ENCODE results near the gene AFF1. TPM values are rescaled to one million over a fixed set of nuclear protein-coding genes. Genes with fewer than 3 reads are reported as not detected.

Gene AFF1
- total and polyA plus RNA-seq, 7 experiments from 2014 or later = 20.8 to 88.6 (median 66.8) TPM

DNA sequence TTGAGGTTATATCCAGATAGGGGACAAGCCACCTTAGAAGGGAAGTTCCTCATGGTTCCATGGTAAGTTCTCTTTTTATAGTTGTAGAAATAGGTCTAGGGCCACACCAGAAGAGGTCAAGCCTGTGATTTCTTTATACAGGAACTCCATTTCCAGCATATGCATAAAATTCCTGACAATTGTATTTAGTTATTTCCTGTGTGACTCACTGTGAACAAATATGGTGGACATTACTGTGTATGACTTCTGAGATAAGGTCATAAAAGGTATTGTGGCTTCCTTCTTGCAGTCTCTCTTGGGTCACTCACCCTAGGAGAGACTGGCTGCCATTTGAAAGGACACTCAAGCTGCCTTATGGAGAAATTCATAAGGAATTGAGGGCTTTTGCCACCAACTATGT, 40.4 kb upstream of the AFF1 start:
- Histone ChIP-seq H3K36me3 (ENCODE audit: control insufficient read depth in 2 of 3, insufficient read depth in 3 of 3, low read length in 3 of 3) (no peaks in the 10 kb centered on the region), H3K4me3 (ENCODE audit: low read length) (no peak overlapping the region), H3K9me3 (ENCODE audit: control insufficient read depth in 2 of 3, low read length in 3 of 3) (no peaks in the 10 kb centered on the region), H3K4me1 (ENCODE audit: control insufficient read depth in 2 of 2, insufficient read depth in 2 of 2, low read length in 2 of 2) (peaks cover 0 to 8% of the 10 kb centered on the region in 2 donors), H3K27me3 (ENCODE audit: control insufficient read depth in 2 of 2, insufficient read depth in 2 of 2, low read length in 2 of 2) (peaks cover 0 to 3% of the 10 kb centered on the region in 2 donors), H3K27ac (ENCODE audit: low read depth, low read length) (no peak overlapping the region)
- Mint-ChIP-seq H3K27me3 (peaks cover 24 to 31% (median 25%) of the 10 kb centered on the region in 5 donors), H3K4me3 (no peak overlapping the region), H3K4me1 (peaks cover 0 to 12% (median 7%) of the 10 kb centered on the region in 7 donors), H3K36me3 (no peaks in the 10 kb centered on the region), H3K9me3 (no peaks in the 10 kb centered on the region), H3K27ac (no peak overlapping the region)
- DNase-seq (no peak), ATAC-seq (no peak)
- CTCF ChIA-PET = interaction anchor here (1.0 to 1.2 kb wide), 2 partner anchors 396 to 399 kb away, joined by 5 read pairs; no protein-coding TSS in a partner anchor
- intact Hi-C loops (cut with micrococcal nuclease) = loop anchor here (10.0 kb wide), 2 partner anchors 850 to 1810 kb away; no protein-coding TSS in a partner anchor
- POLR2A ChIA-PET = no interaction called here

DNA sequence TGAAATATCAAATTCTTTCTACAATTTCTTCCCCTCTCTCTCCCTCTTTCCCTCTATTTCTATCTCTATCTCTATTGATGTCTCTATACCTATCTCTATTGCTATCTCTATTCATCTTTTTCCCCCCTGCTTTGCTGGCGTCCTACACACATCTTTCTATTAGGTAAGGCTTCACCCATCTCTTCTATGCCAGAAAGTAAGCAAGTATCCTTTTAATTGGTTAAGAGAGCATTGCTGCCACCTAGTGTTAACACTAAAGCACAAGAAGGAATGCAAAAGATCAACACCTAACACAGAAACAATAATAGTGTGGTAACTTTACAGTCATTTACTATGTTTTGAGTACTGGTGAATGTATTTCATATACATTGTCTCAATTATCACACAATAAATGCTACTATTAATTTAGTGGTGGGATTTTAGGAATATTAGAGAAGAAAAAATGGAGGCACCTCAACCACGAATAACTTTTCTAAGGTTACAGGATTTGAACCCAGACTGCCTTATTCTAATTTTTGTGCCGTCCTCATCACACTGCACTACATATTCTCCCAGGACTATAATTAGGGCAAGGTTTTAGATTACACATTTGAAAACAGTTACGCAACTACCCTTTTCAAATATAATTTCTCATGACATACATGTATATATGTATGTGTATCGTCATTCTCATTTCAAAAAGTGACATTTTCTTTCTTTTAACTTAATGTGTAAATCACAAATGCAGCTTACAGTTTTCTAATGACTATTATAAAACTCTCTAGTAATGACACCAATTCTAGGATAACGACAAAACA, 38.9 kb upstream of the AFF1 start:
- ATAC-seq = peak; percentile 68
- Mint-ChIP-seq H3K27ac (no peak overlapping the region), H3K4me1 (peaks cover 0 to 12% (median 7%) of the 10 kb centered on the region in 7 donors), H3K27me3 (peaks cover 16 to 19% (median 17%) of the 10 kb centered on the region in 5 donors), H3K9me3 (no peaks in the 10 kb centered on the region), H3K36me3 (no peaks in the 10 kb centered on the region), H3K4me3 (no peak overlapping the region)
- peaks cover 0 to 3% of the 10 kb centered on the region in 2 donors for H3K27me3 ChIP-seq (ENCODE audit: control insufficient read depth in 2 of 2, insufficient read depth in 2 of 2, low read length in 2 of 2)
- ChIA-PET CTCF (no interaction called here), POLR2A (no interaction called here)
- no peaks in the 10 kb centered on the region for H3K9me3 ChIP-seq (ENCODE audit: control insufficient read depth in 2 of 3, low read length in 3 of 3)
- H3K4me1 ChIP-seq (ENCODE audit: control insufficient read depth in 2 of 2, insufficient read depth in 2 of 2, low read length in 2 of 2) = peaks cover 0 to 8% of the 10 kb centered on the region in 2 donors
- DNase-seq = peak in 5 of 9 donors; percentile 32 to 55 (median 47)
- no peaks in the 10 kb centered on the region for H3K36me3 ChIP-seq (ENCODE audit: control insufficient read depth in 2 of 3, insufficient read depth in 3 of 3, low read length in 3 of 3)
- intact Hi-C loops (cut with micrococcal nuclease) = loop anchor here (1.0 to 10.0 kb wide), 5 partner anchors 299 to 1811 kb away; no protein-coding TSS in a partner anchor
- no peak overlapping the region for H3K27ac ChIP-seq (ENCODE audit: low read depth, low read length)
- no peak overlapping the region for H3K4me3 ChIP-seq (ENCODE audit: low read length)

GRCh38 chr4:86896596-86896995, 38.2 kb upstream of the AFF1 start:
- H3K4me3 Mint-ChIP-seq = no peak overlapping the region
- H3K9me3 Mint-ChIP-seq = no peaks in the 10 kb centered on the region
- peaks cover 9 to 12% (median 11%) of the 10 kb centered on the region in 5 donors for H3K27me3 Mint-ChIP-seq
- ChIA-PET CTCF (interaction anchor here (0.6 kb wide), 1 partner anchor 220 kb away, joined by 3 read pairs; no protein-coding TSS in a partner anchor), POLR2A (no interaction called here)
- intact Hi-C loops (cut with micrococcal nuclease) = loop anchor here (5.0 to 10.0 kb wide), 3 partner anchors 299 to 1812 kb away; no protein-coding TSS in a partner anchor
- H3K4me3 ChIP-seq (ENCODE audit: low read length) = no peak overlapping the region
- H3K36me3 ChIP-seq (ENCODE audit: control insufficient read depth in 2 of 3, insufficient read depth in 3 of 3, low read length in 3 of 3) = no peaks in the 10 kb centered on the region
- H3K9me3 ChIP-seq (ENCODE audit: control insufficient read depth in 2 of 3, low read length in 3 of 3) = no peaks in the 10 kb centered on the region
- H3K36me3 Mint-ChIP-seq = no peaks in the 10 kb centered on the region
- no peak for ATAC-seq
- H3K27me3 ChIP-seq (ENCODE audit: control insufficient read depth in 2 of 2, insufficient read depth in 2 of 2, low read length in 2 of 2) = peaks cover 0 to 3% of the 10 kb centered on the region in 2 donors
- no peak overlapping the region for H3K27ac Mint-ChIP-seq
- peaks cover 0 to 5% of the 10 kb centered on the region in 2 donors for H3K4me1 ChIP-seq (ENCODE audit: control insufficient read depth in 2 of 2, insufficient read depth in 2 of 2, low read length in 2 of 2)
- H3K27ac ChIP-seq (ENCODE audit: low read depth, low read length) = no peak overlapping the region
- peaks cover 0 to 9% (median 7%) of the 10 kb centered on the region in 7 donors for H3K4me1 Mint-ChIP-seq
- DNase-seq = no peak

GRCh38 chr4:86898562-86898961, 36.2 kb upstream of the AFF1 start:
- no peak overlapping the region for H3K4me3 Mint-ChIP-seq
- Histone ChIP-seq H3K36me3 (ENCODE audit: control insufficient read depth in 2 of 3, insufficient read depth in 3 of 3, low read length in 3 of 3) (no peaks in the 10 kb centered on the region), H3K27ac (ENCODE audit: low read depth, low read length) (no peak overlapping the region), H3K27me3 (ENCODE audit: control insufficient read depth in 2 of 2, insufficient read depth in 2 of 2, low read length in 2 of 2) (no peaks in the 10 kb centered on the region), H3K4me3 (ENCODE audit: low read length) (no peak overlapping the region), H3K4me1 (ENCODE audit: control insufficient read depth in 2 of 2, insufficient read depth in 2 of 2, low read length in 2 of 2) (no peaks in the 10 kb centered on the region), H3K9me3 (ENCODE audit: control insufficient read depth in 2 of 3, low read length in 3 of 3) (no peaks in the 10 kb centered on the region)
- DNase-seq (no peak), ATAC-seq (no peak)
- H3K36me3 Mint-ChIP-seq = peaks cover 0 to 4% (median 0%) of the 10 kb centered on the region in 5 donors
- H3K4me1 Mint-ChIP-seq = peaks cover 0 to 3% (median 0%) of the 10 kb centered on the region in 7 donors
- H3K27ac Mint-ChIP-seq = no peak overlapping the region
- H3K27me3 Mint-ChIP-seq = peaks cover 3 to 15% (median 5%) of the 10 kb centered on the region in 5 donors
- ChIA-PET CTCF (no interaction called here), POLR2A (no interaction called here)
- intact Hi-C loops (cut with micrococcal nuclease) = loop anchor here (5.0 to 10.0 kb wide), 3 partner anchors 301 to 1814 kb away; no protein-coding TSS in a partner anchor
- H3K9me3 Mint-ChIP-seq = no peaks in the 10 kb centered on the region

DNA sequence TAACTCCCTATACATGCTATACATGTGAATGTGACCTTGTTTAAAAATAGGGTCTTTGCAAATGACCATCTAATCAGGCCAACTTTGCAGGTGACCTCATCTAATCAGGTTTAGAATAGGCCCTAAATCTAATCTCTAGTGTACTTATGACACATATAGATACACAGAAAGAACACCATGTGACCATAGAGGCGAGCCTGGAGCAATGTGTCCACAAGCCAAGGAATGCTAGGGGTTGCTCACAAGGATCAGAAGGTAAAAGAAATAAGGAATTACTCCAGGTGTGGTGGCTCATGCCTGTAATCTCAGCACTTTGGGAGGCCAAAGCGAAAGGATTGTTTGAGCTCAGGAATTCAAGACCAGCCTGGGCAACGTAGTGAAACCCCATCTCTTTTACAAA, 32.9 kb upstream of the AFF1 start:
- ChIA-PET POLR2A (no interaction called here), CTCF (interaction anchor here (0.5 to 1.1 kb wide), 2 partner anchors 9 to 30 kb away, joined by 4 to 5 read pairs; no protein-coding TSS in a partner anchor)
- peaks cover 0 to 7% (median 0%) of the 10 kb centered on the region in 7 donors for H3K4me1 Mint-ChIP-seq
- Histone ChIP-seq H3K36me3 (ENCODE audit: control insufficient read depth in 2 of 3, insufficient read depth in 3 of 3, low read length in 3 of 3) (no peaks in the 10 kb centered on the region), H3K27ac (ENCODE audit: low read depth, low read length) (no peak overlapping the region), H3K27me3 (ENCODE audit: control insufficient read depth in 2 of 2, insufficient read depth in 2 of 2, low read length in 2 of 2) (no peaks in the 10 kb centered on the region), H3K4me1 (ENCODE audit: control insufficient read depth in 2 of 2, insufficient read depth in 2 of 2, low read length in 2 of 2) (no peaks in the 10 kb centered on the region), H3K9me3 (ENCODE audit: control insufficient read depth in 2 of 3, low read length in 3 of 3) (no peaks in the 10 kb centered on the region), H3K4me3 (ENCODE audit: low read length) (no peak overlapping the region)
- intact Hi-C loops (cut with micrococcal nuclease) = no loop called here
- no peaks in the 10 kb centered on the region for H3K9me3 Mint-ChIP-seq
- no peak for DNase-seq
- no peak overlapping the region for H3K4me3 Mint-ChIP-seq
- no peak for ATAC-seq
- peaks cover 3 to 17% (median 10%) of the 10 kb centered on the region in 5 donors for H3K27me3 Mint-ChIP-seq
- peaks cover 0 to 4% (median 0%) of the 10 kb centered on the region in 5 donors for H3K36me3 Mint-ChIP-seq
- H3K27ac Mint-ChIP-seq = no peak overlapping the region

DNA sequence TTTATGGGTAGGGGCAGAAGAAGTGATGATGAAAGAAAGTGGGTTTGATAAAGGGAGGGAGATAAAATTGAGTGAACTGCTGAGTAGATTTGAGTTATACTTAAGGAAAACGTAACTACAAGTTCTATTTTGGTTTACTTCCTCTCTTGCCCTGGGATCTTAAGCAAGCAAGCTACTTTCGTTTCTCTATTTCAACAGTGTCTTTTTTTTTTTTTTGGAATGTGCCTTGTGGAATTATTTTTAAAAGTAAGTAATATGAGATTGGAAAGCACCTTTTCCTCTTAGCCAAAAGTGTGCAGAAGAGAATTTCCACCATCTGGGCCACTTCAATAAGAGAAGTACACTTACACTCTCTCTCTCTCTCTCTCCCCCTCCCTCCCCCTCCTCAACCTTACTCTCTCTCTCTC, 26.6 kb upstream of the AFF1 start:
- DNase-seq (no peak), ATAC-seq (peak; percentile 64)
- H3K9me3 ChIP-seq (ENCODE audit: control insufficient read depth in 2 of 3, low read length in 3 of 3) = no peaks in the 10 kb centered on the region
- H3K27me3 Mint-ChIP-seq = peaks cover 0 to 9% (median 5%) of the 10 kb centered on the region in 5 donors
- no peaks in the 10 kb centered on the region for H3K4me1 ChIP-seq (ENCODE audit: control insufficient read depth in 2 of 2, insufficient read depth in 2 of 2, low read length in 2 of 2)
- peak overlapping the region; percentile 49 to 83 (median 76) for H3K4me3 Mint-ChIP-seq
- no peak overlapping the region for H3K4me3 ChIP-seq (ENCODE audit: low read length)
- CTCF ChIA-PET = interaction anchor here (0.7 to 1.1 kb wide), 3 partner anchors 14 to 187 kb away, joined by 3 to 4 read pairs (median 3); no protein-coding TSS in a partner anchor
- no peaks in the 10 kb centered on the region for H3K9me3 Mint-ChIP-seq
- POLR2A ChIA-PET = no interaction called here
- intact Hi-C loops (cut with micrococcal nuclease) = no loop called here
- peak overlapping the region in 6 of 9 donors; percentile 8 to 62 (median 16) for H3K27ac Mint-ChIP-seq
- H3K27ac ChIP-seq (ENCODE audit: low read depth, low read length) = no peak overlapping the region
- H3K4me1 Mint-ChIP-seq = peaks cover 10 to 27% (median 25%) of the 10 kb centered on the region in 7 donors
- H3K27me3 ChIP-seq (ENCODE audit: control insufficient read depth in 2 of 2, insufficient read depth in 2 of 2, low read length in 2 of 2) = no peaks in the 10 kb centered on the region
- H3K36me3 Mint-ChIP-seq = peaks cover 0 to 3% (median 0%) of the 10 kb centered on the region in 5 donors
- no peaks in the 10 kb centered on the region for H3K36me3 ChIP-seq (ENCODE audit: control insufficient read depth in 2 of 3, insufficient read depth in 3 of 3, low read length in 3 of 3)

All from naive thymus-derived CD4-positive, alpha-beta T cell (primary cell).